HG03045 (cell line): Measurements from ENCODE around the gene APLP2.
"Not testable (repeated sequence)": the region's sequence is repeated elsewhere in the genome, so short reads cannot be mapped to it uniquely, and the experiment has no call there.

Experiments
- ATAC-seq: cut with Tn5 transposase; IDR thresholded peaks from one replicate; pipeline ENCODE4 v1.9.1; 2021; ENCODE audit warnings: mild to moderate bottlenecking, moderate library complexity; ENCODE audit not compliant: unreplicated experiment

Gene APLP2

GRCh38 chr11:130164221-130164570 lies 94.5 kb downstream of the APLP2 start:
- ATAC-seq, result no peak

- ATAC-seq, result no peak
These were observed 96.1 kb downstream of the APLP2 start for GRCh38 chr11:130165601-130166456.

- no peak for ATAC-seq
These were observed 96.7 kb downstream of the APLP2 start for GRCh38 chr11:130166457-130166784.

GRCh38 chr11:130167146-130167545 lies 97.5 kb downstream of the APLP2 start:
- ATAC-seq, result no peak

- ATAC-seq, result no peak
These were observed 98.4 kb downstream of the APLP2 start for GRCh38 chr11:130168105-130168504.

- no peak for ATAC-seq
These were observed 100.7 kb downstream of the APLP2 start for GRCh38 chr11:130170345-130170744.

GRCh38 chr11:130171534-130171933 lies 101.8 kb downstream of the APLP2 start:
- ATAC-seq, result no peak

- not testable (repeated sequence) for ATAC-seq
These were observed 102.3 kb downstream of the APLP2 start for GRCh38 chr11:130172001-130172400.

GRCh38 chr11:130174642-130175041 lies 104.9 kb downstream of the APLP2 start:
- no peak for ATAC-seq

- no peak for ATAC-seq
These were observed 106.2 kb downstream of the APLP2 start for GRCh38 chr11:130175898-130176297.

GRCh38 chr11:130177782-130178181 lies 108.1 kb downstream of the APLP2 start:
- ATAC-seq, result no peak

GRCh38 chr11:130178441-130179339 lies 109.0 kb downstream of the APLP2 start:
- no peak for ATAC-seq

GRCh38 chr11:130179396-130180306 lies 110.0 kb downstream of the APLP2 start:
- no peak for ATAC-seq

- no peak for ATAC-seq
These were observed 110.8 kb downstream of the APLP2 start for GRCh38 chr11:130180491-130180890.

- no peak for ATAC-seq
These were observed 111.2 kb downstream of the APLP2 start for GRCh38 chr11:130180896-130181294.

- ATAC-seq, result no peak
These were observed 111.9 kb downstream of the APLP2 start for GRCh38 chr11:130181295-130182272.

- no peak for ATAC-seq
These were observed 114.3 kb downstream of the APLP2 start for GRCh38 chr11:130183878-130184610.

- ATAC-seq, result no peak
These were observed 117.4 kb downstream of the APLP2 start for GRCh38 chr11:130187096-130187495.

- no peak for ATAC-seq
These were observed 118.4 kb downstream of the APLP2 start for GRCh38 chr11:130188047-130188446.
